A549 (cell line): Measurements from ENCODE around the gene CPEB2. TPM values are rescaled to one million over a fixed set of nuclear protein-coding genes. Genes with fewer than 3 reads are reported as not detected.

Experiments
- BCL3 ChIP-seq: fragments of >200 bp; sonication (Bioruptor Twin); formaldehyde crosslinking; IDR thresholded peaks from 3 replicates; pipeline ENCODE4 v1.6.1; 2016
- CEBPB ChIP-seq, 2 experiments: fragments of >200 bp in 1 of 2; sonication (Bioruptor Twin) in 1 of 2; formaldehyde crosslinking in 1 of 2; IDR thresholded peaks; 2 replicates each; pipeline ENCODE4 v1.6.1; 2012 to 2016
- CHD4 ChIP-seq: fragments of 200-600 bp; sonication (generic); IDR thresholded peaks from 2 replicates; pipeline ENCODE4 v1.6.1; 2016; ENCODE audit warnings: antibody characterized with exemption, mild to moderate bottlenecking, borderline replicate concordance
- ELK1 ChIP-seq: fragments of 150-350 bp; IDR thresholded peaks from 2 replicates; pipeline ENCODE4 v1.6.1; 2014; ENCODE audit warnings: low read depth, mild to moderate bottlenecking, low read length
- FOSB ChIP-seq: fragments of 250-450 bp; sonication (Bioruptor Pico); IDR thresholded peaks from 2 replicates; pipeline ENCODE4 v1.5.0; 2020; ENCODE audit warnings: mild to moderate bottlenecking, moderate library complexity
- GATA3 ChIP-seq: IDR thresholded peaks from 2 replicates; pipeline ENCODE4 v1.6.1; 2012; ENCODE audit warnings: borderline replicate concordance
- HDAC2 ChIP-seq: fragments of 200-600 bp; sonication (generic); IDR thresholded peaks from 2 replicates; pipeline ENCODE4 v1.6.1; 2016
- HES2 ChIP-seq: fragments of >200 bp; sonication (Bioruptor Twin); formaldehyde crosslinking; IDR thresholded peaks from 2 replicates; pipeline ENCODE4 v1.6.1; 2016
- HOXA7 ChIP-seq: fragments of 250-450 bp; sonication (Bioruptor Pico); IDR thresholded peaks from 2 replicates; pipeline ENCODE4 v1.5.0; 2020; ENCODE audit warnings: mild to moderate bottlenecking, moderate library complexity
- HOXB13 ChIP-seq: fragments of 250-450 bp; sonication (Bioruptor Pico); IDR thresholded peaks from 2 replicates; pipeline ENCODE4 v1.5.0; 2020; ENCODE audit warnings: low read depth, mild to moderate bottlenecking, moderate library complexity
- HOXB5 ChIP-seq: fragments of 250-450 bp; sonication (Bioruptor Pico); IDR thresholded peaks from 2 replicates; pipeline ENCODE4 v1.5.0; 2020; ENCODE audit warnings: mild to moderate bottlenecking, moderate library complexity
- JUNB ChIP-seq: fragments of >200 bp; sonication (Bioruptor Twin); formaldehyde crosslinking; IDR thresholded peaks from 2 replicates; pipeline ENCODE4 v1.6.1; 2016
- KDM5A ChIP-seq: fragments of 200-600 bp; sonication (generic); IDR thresholded peaks from 2 replicates; pipeline ENCODE4 v1.6.1; 2016; ENCODE audit warnings: antibody characterized with exemption, mild to moderate bottlenecking
- MAX ChIP-seq: IDR thresholded peaks from 2 replicates; pipeline ENCODE4 v1.6.1; 2012
- MAZ ChIP-seq: fragments of 150-350 bp; IDR thresholded peaks from 2 replicates; pipeline ENCODE4 v1.6.1; 2014; ENCODE audit warnings: antibody characterized with exemption, low read depth, low read length, borderline replicate concordance
- NFE2L2 ChIP-seq: fragments of 150-350 bp; conservative IDR thresholded peaks from 2 replicates; pipeline ENCODE4 v1.6.1; 2014; ENCODE audit warnings: low read length
- POLR2A ChIP-seq: IDR thresholded peaks from 2 replicates; pipeline ENCODE4 v1.6.1; 2012; ENCODE audit warnings: mild to moderate bottlenecking, low read length
- RCOR1 ChIP-seq: fragments of 150-350 bp; IDR thresholded peaks from 2 replicates; pipeline ENCODE4 v1.6.1; 2014; ENCODE audit warnings: antibody characterized with exemption, low read length, low read depth
- REST ChIP-seq: fragments of 200-600 bp; sonication (generic); IDR thresholded peaks from 2 replicates; pipeline ENCODE4 v1.6.1; 2016; ENCODE audit warnings: antibody characterized with exemption, mild to moderate bottlenecking, moderate library complexity
- RFX5 ChIP-seq: fragments of 450-650 bp; IDR thresholded peaks from 2 replicates; pipeline ENCODE4 v1.7.1; 2014; ENCODE audit warnings: antibody characterized with exemption, mild to moderate bottlenecking, moderate library complexity
- SMC3 ChIP-seq: fragments of >200 bp; sonication (Bioruptor Twin); formaldehyde crosslinking; IDR thresholded peaks from 3 replicates; pipeline ENCODE4 v1.6.1; 2018; ENCODE audit warnings: inconsistent platforms
- SREBF2 ChIP-seq: fragments of 450-650 bp; IDR thresholded peaks from 2 replicates; pipeline ENCODE4 v1.6.1; 2014; ENCODE audit warnings: mild to moderate bottlenecking, moderate library complexity
- TP53 ChIP-seq: fragments of 250-450 bp; sonication (Bioruptor Pico); IDR thresholded peaks from 2 replicates; pipeline ENCODE4 v1.5.0; 2021; ENCODE audit warnings: mild to moderate bottlenecking, moderate library complexity
- ZFP36 ChIP-seq: fragments of 450-650 bp; IDR thresholded peaks from 2 replicates; pipeline ENCODE4 v1.6.1; 2014; ENCODE audit warnings: borderline replicate concordance; ENCODE audit not compliant: partially characterized antibody
- ZNF302 ChIP-seq: fragments of 250-450 bp; sonication (Bioruptor Pico); IDR thresholded peaks from 2 replicates; pipeline ENCODE4 v1.9.0; 2021; ENCODE audit warnings: inconsistent platforms, mild to moderate bottlenecking, moderate library complexity
- ZSCAN20 ChIP-seq: fragments of 250-450 bp; sonication (Bioruptor Pico); IDR thresholded peaks from 2 replicates; pipeline ENCODE4 v1.8.0; 2022; ENCODE audit warnings: mild to moderate bottlenecking, moderate library complexity
- polyA plus RNA-seq, 4 experiments: library from polyadenylated mRNA; depleted of rRNA in 3 of 4; stranded (reverse); fragments of >200 nt; fragmentation: RNase III in 1 of 4; extraction: RNeasy Plus Mini Kit Qiagen cat#74134 plus additional on column Dnase treatment in 1 of 4; gene quantifications; 2 replicates in 3 of 4; 3 replicates in 1 of 4; pipeline ENCODE4 v1.2.3, GENCODE V29; 2011 to 2017

The CPEB2 gene
- polyA plus RNA-seq, 2 of the 4 experiments (the other 2 are of a cell fraction) = 16.2 to 16.8 TPM

GRCh38 chr4:15001869-15002658 is at the start of gene CPEB2 (continued):
- peak; percentile 68; the same call in 1 of the 3 replicates for TF ChIP-seq BCL3
- TF ChIP-seq HDAC2 = no peak
- TF ChIP-seq CEBPB (IDR thresholded peaks at IDR 0.05) = no peak
- peak; percentile 36; the same call in 1 of the 2 replicates for TF ChIP-seq HOXB5
- TF ChIP-seq SMC3 = peak; percentile 28; the same call in 2 of the 3 replicates
- no peak for TF ChIP-seq HOXB13
- no peak for TF ChIP-seq GATA3
- no peak for TF ChIP-seq ELK1
- no peak for TF ChIP-seq KDM5A
- TF ChIP-seq TP53 (CRISPR knock-in tag) = no peak
- TF ChIP-seq SREBF2 = no peak
- no peak for TF ChIP-seq ZNF302 (CRISPR knock-in tag)
- TF ChIP-seq HOXA7 (CRISPR knock-in tag) = no peak
- no peak for TF ChIP-seq FOSB (CRISPR knock-in tag)
- TF ChIP-seq RFX5 = no peak
- TF ChIP-seq ZFP36 = no peak
- no peak for TF ChIP-seq NFE2L2
- TF ChIP-seq ZSCAN20 (CRISPR knock-in tag) = no peak
- TF ChIP-seq HES2 = no peak
- TF ChIP-seq RCOR1 = no peak
- no peak for TF ChIP-seq CHD4
- TF ChIP-seq JUNB = no peak
- TF ChIP-seq MAX = no peak; the same call in 1 of the 2 replicates
- TF ChIP-seq MAZ = no peak
- TF ChIP-seq POLR2A = peak; percentile 93
- TF ChIP-seq REST = no peak; the same call in 1 of the 2 replicates
